A375 (cell line): ENCODE data around the gene DRG2. TPM values are rescaled to one million over a fixed set of nuclear protein-coding genes. Genes with fewer than 3 reads are reported as not detected.

Experiments
- total RNA-seq: library from RNA; depleted of rRNA; stranded (reverse); fragments of >200 nt; shearing (Covaris generic); gene quantifications from 2 replicates; pipeline ENCODE4 v1.2.3, GENCODE V29; 2014; rRNA removed

Gene DRG2, protein sequence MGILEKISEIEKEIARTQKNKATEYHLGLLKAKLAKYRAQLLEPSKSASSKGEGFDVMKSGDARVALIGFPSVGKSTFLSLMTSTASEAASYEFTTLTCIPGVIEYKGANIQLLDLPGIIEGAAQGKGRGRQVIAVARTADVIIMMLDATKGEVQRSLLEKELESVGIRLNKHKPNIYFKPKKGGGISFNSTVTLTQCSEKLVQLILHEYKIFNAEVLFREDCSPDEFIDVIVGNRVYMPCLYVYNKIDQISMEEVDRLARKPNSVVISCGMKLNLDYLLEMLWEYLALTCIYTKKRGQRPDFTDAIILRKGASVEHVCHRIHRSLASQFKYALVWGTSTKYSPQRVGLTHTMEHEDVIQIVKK
- 55.4 and 59.4 TPM in 2 replicates for total RNA-seq

DNA sequence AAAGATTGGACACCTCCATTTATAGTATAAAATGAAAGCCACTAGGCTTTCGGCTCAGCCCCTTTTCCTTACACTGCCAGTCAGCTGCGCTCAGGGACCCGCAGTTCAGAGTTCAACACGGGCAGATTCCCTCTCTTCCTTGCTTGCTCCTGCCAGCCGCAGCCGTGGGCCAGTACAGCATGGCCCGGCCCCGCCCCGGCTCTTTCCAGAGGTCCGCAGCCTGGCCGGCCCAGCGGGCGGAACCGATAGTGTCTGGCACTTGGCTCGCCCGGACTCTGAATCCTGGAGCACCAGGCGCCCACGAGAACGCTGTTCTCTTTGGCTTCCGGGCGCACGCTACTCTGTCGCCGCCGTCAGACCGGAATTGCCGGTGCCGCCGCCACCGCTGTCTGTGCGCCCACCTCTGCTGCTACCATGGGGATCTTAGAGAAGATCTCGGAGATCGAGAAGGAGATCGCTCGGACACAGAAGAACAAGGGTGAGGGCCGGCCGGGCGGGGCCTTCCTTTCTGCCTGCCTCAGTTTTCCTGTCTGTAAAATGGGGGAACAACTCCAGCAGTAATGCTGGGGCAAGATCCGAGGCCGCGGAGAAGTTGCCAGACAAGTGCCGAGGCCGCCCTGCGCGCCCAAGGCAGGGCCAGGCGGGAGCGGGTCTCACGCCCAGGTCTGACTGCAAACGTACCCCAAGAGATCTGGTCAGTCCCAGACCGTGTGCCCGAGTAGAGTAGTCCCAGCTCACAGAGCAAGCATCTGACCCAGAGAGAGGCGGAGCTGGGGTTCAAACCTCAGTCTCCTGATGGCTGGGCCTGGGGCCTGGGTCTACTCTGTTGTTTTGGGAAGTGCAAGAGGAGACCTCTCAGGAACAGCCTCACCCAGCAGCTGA is at the start of gene DRG2:
DRG2 (plus strand) TSS at position 339 of the 882 bp plus-strand sequence; CDS start at position 415, 76 bp downstream.

DNA sequence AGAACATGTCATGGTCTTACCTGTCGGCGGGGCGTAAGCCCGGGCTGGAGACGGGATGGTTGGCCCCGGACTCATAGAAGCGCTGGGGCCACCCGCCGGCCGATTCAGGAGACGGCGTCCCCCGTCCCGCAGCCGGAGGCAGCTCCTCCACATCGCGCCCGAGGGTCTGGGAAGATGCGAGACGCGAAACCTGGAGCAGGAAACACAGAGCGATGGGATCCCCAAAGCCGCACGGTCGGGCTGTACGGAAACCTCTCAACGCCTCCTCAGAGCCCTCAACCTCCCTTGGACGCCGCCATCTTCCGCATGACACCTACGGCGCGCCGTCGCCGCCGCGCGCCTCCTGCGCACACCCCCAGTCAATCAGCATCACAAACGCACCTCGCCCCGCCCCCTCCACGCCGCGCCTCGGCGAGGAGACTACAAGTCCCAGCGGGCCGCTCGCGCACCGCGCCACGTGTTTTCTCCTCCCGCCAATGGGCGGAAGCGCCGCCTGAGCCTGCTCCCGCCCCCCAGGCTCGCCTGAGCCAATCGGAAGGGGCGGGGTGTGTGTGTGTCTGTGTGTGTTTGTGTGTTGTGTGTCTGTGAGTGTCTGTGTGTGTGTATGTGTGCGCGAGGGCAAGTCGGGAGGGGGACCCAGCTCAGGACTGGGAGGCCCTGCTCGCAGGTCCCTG is 48.8 kb upstream of the DRG2 start, which contains the start of the genes ATPAF2 and GID4:
ATPAF2 (minus strand) TSS at position 308 of the 674 bp plus-strand sequence; CDS start at position 153, 155 bp downstream.
GID4 (plus strand) TSS at position 548 of the 674 bp plus-strand sequence; CDS start at position 605, 57 bp downstream.

DNA sequence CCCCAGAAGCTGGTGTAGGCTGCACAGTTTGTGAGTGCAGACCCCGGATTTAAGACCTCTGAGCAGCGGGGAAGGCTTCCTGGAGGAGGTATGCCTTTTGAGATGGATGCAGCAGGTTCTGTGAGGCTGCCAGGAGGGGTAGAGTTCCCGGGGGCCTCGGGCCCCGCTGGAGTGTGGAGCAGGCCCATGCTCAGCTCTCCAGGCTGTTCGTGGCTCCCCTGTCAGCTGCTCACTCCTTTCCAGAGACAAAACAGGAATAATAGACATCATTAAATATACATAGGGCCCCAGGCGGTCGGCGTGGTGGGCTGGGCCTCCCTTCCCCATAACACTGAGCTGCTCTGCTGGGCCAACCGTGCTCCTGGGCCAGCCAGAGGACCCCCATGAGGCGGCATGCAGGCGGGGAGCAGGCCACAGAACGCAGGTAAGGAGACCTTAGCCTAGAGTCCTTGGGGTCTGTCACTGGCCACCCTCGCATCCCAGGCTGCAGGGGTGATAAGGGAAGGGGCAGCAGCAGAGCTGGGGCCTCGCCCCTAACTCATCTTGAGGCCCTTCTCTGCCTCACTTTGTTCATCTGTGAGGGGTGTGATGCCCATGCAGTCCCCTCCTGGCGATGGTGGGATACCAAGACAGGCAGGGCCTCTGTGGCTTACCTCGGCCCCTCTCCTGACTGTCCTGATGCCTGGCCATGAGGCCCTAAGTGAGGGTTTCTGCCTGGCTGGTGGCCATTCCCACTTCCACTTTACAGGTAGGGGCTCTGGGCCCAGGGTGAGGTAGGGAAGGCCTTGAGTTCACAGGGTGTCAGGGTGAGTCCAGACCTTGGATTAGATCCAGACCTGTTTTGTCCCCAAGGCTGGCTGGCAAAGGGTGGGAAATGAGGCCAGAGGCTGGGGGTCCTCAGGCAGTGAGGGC is 20.9 kb downstream of the DRG2 start, which contains the start of gene MYO15A:
MYO15A (plus strand) TSS at position 356 of the 912 bp plus-strand sequence. CDS start 10,045 bp downstream, outside the sequence.

Other genes starting within 250 kb of the DRG2 start
- gene TOM1L2, start 115.5 kb upstream of the DRG2 start, total RNA-seq = 36.7 and 40.4 TPM in 2 replicates
- gene DRC3, start 115.1 kb upstream of the DRG2 start, total RNA-seq = 2.0 and 2.9 TPM in 2 replicates
- gene ATPAF2, start 48.8 kb upstream of the DRG2 start, total RNA-seq = 27.6 and 32.7 TPM in 2 replicates
- gene GID4, start 48.5 kb upstream of the DRG2 start, total RNA-seq = 6.3 and 8.3 TPM in 2 replicates
- gene MYO15A, start 20.8 kb downstream of the DRG2 start, total RNA-seq = 0.27 and 0.41 TPM in 2 replicates
- gene ALKBH5, start 95.9 kb downstream of the DRG2 start, total RNA-seq = 61.4 TPM in 2 replicates
- gene LLGL1, start 137.7 kb downstream of the DRG2 start, total RNA-seq = 23.5 and 26.6 TPM in 2 replicates
- gene FLII, start 170.8 kb downstream of the DRG2 start, total RNA-seq = 212 and 214 TPM in 2 replicates
- gene MIEF2, start 172.7 kb downstream of the DRG2 start, total RNA-seq = 8.5 and 20.4 TPM in 2 replicates
- gene TOP3A, start 227.0 kb downstream of the DRG2 start, total RNA-seq = 63.3 and 65.4 TPM in 2 replicates
- 11.1 and 11.2 TPM in 2 replicates for gene SMCR8, start 227.3 kb downstream of the DRG2 start, total RNA-seq